GM12891 (cell line): ENCODE data around the gene UNC79.
A peak's percentile ranks its signal among the peaks of the same experiment; 100 is the strongest.

Experiments
- DNase-seq: peaks from one replicate; pipeline ENCODE4 v3.0.0; 2011; ENCODE audit warnings: low spot score; ENCODE audit not compliant: insufficient read length
- FAIRE-seq: peaks from 2 replicates; lab custom pipeline; 2011; peaks lifted over from hg19 to GRCh38; lab: Jason Lieb, UNC
- PAX5 ChIP-seq: IDR thresholded peaks from 2 replicates; pipeline ENCODE4 v1.6.1; 2011; ENCODE audit warnings: low read length, moderate library complexity, mild to moderate bottlenecking; ENCODE audit not compliant: insufficient read depth, severe bottlenecking
- POLR2A ChIP-seq: IDR thresholded peaks from 2 replicates; pipeline ENCODE4 v1.6.1; 2011; ENCODE audit warnings: low read depth, low read length, control low read depth
- POLR2AphosphoS5 ChIP-seq: IDR thresholded peaks from 2 replicates; pipeline ENCODE4 v1.6.1; 2011; ENCODE audit warnings: low read depth, low read length, control low read depth
- POU2F2 ChIP-seq: IDR thresholded peaks from 2 replicates; pipeline ENCODE4 v1.6.1; 2011; ENCODE audit warnings: low read depth, mild to moderate bottlenecking, control low read depth, low read length, moderate library complexity
- SPI1 ChIP-seq: IDR thresholded peaks from 2 replicates; pipeline ENCODE4 v1.6.1; 2011; ENCODE audit warnings: low read depth, low read length, control low read depth
- TAF1 ChIP-seq: IDR thresholded peaks from 2 replicates; pipeline ENCODE4 v1.6.1; 2011; ENCODE audit warnings: low read depth, low read length, control low read depth

The UNC79 gene

GRCh38 chr14:93527203-93527607, 96.5 kb downstream of the UNC79 start:
- FAIRE-seq: no peak
- TF ChIP-seq TAF1 (no peak), POLR2AphosphoS5 (no peak), POLR2A (no peak)
- no peak for DNase-seq

GRCh38 chr14:93528884-93529558, 98.3 kb downstream of the UNC79 start:
- TF ChIP-seq TAF1 (no peak), POU2F2 (no peak), PAX5 (no peak), SPI1 (no peak), POLR2AphosphoS5 (no peak), POLR2A (no peak)
- FAIRE-seq: no peak
- no peak for DNase-seq

- FAIRE-seq (no peak), DNase-seq (no peak)
- no peak for TF ChIP-seq POLR2AphosphoS5
- no peak for TF ChIP-seq POU2F2
- no peak for TF ChIP-seq SPI1
- no peak for TF ChIP-seq TAF1
Measured at GRCh38 chr14:93531644-93532043, 100.9 kb downstream of the UNC79 start.

- TF ChIP-seq POLR2AphosphoS5: no peak
- no peak for TF ChIP-seq POU2F2
- no peak for TF ChIP-seq PAX5
- no peak for TF ChIP-seq POLR2A
- no peak for TF ChIP-seq SPI1
- TF ChIP-seq TAF1: no peak
- FAIRE-seq: no peak
- DNase-seq: no peak
Measured at GRCh38 chr14:93532541-93532940, 101.8 kb downstream of the UNC79 start.

GRCh38 chr14:93533437-93533836, 102.7 kb downstream of the UNC79 start:
- DNase-seq: no peak
- peak; percentile 47 for FAIRE-seq
- TF ChIP-seq POLR2A (no peak), SPI1 (no peak), POU2F2 (no peak), TAF1 (no peak), POLR2AphosphoS5 (no peak)

GRCh38 chr14:93533842-93534241, 103.1 kb downstream of the UNC79 start:
- no peak for TF ChIP-seq PAX5
- TF ChIP-seq SPI1: peak; percentile 97
- TF ChIP-seq TAF1: no peak
- FAIRE-seq (peak; percentile 87), DNase-seq (no peak)

- no peak for FAIRE-seq
- TF ChIP-seq PAX5 (no peak), TAF1 (no peak), SPI1 (no peak), POU2F2 (no peak), POLR2AphosphoS5 (no peak), POLR2A (no peak)
- DNase-seq: no peak
Measured at GRCh38 chr14:93535537-93535936, 104.8 kb downstream of the UNC79 start.

- TF ChIP-seq POU2F2: no peak
- TF ChIP-seq SPI1: no peak
- no peak for TF ChIP-seq POLR2A
- TF ChIP-seq PAX5: no peak
- no peak for TF ChIP-seq TAF1
- no peak for TF ChIP-seq POLR2AphosphoS5
- peak; percentile 26 for FAIRE-seq
- no peak for DNase-seq
Measured at GRCh38 chr14:93536945-93537344, 106.2 kb downstream of the UNC79 start.

GRCh38 chr14:93537951-93538350, 107.2 kb downstream of the UNC79 start:
- FAIRE-seq: no peak
- no peak for TF ChIP-seq POLR2AphosphoS5
- no peak for TF ChIP-seq TAF1
- no peak for TF ChIP-seq POLR2A
- TF ChIP-seq PAX5: no peak
- no peak for TF ChIP-seq SPI1
- TF ChIP-seq POU2F2: no peak
- DNase-seq: no peak

GRCh38 chr14:93538413-93538812, 107.7 kb downstream of the UNC79 start:
- DNase-seq (no peak), FAIRE-seq (no peak)
- TF ChIP-seq POLR2A: no peak
- TF ChIP-seq TAF1: no peak
- TF ChIP-seq POU2F2: no peak
- no peak for TF ChIP-seq POLR2AphosphoS5
- TF ChIP-seq SPI1: no peak
- TF ChIP-seq PAX5: no peak
